IMR-90 (cell line): ENCODE results near the gene TPT1. TPM values are rescaled to one million over a fixed set of nuclear protein-coding genes. Genes with fewer than 3 reads are reported as not detected.

Experiments
- ATAC-seq: fragments of 200-7000 bp; cut with Tn5 transposase; 2 replicates; pipeline ENCODE4 v1.9.1; 2020; ENCODE audit warnings: low read depth, mild to moderate bottlenecking, moderate library complexity
- BruUV-seq: library from RNA; stranded (reverse); fragments of 400-500 nt; replicated peaks from 2 replicates; lab custom pipeline; 2021; lab: Mats Ljungman, UMichigan
- CTCF ChIA-PET: fragments of 300-600 bp; formaldehyde crosslinking; extraction: SDS; loops from one replicate; lab custom pipeline; 2021; ENCODE audit warnings: antibody characterized with exemption; lab: Yijun Ruan, JAX
- POLR2A ChIA-PET: fragments of 300-600 bp; sonication (Branson Sonifier 250); formaldehyde crosslinking; loops from one replicate; lab custom pipeline; 2022; ENCODE audit warnings: antibody characterized with exemption; ENCODE audit not compliant: unreplicated experiment; lab: Charles Lee
- DNase-seq: peaks from one replicate; pipeline ENCODE4 v3.0.0; 2013
- H2AFZ ChIP-seq: replicated peaks from 2 replicates; pipeline ENCODE3; 2013; ENCODE audit warnings: low read length, mild to moderate bottlenecking; ENCODE audit not compliant: poor library complexity
- H2AK5ac ChIP-seq: 2 replicates; pipeline ENCODE4 v1.6.1; 2013; ENCODE audit warnings: low read depth, low read length, inconsistent platforms
- H2AK9ac ChIP-seq: replicated peaks from 2 replicates; pipeline ENCODE3; 2013; ENCODE audit warnings: mild to moderate bottlenecking, low read depth, low read length, moderate library complexity; ENCODE audit not compliant: poor library complexity
- H2BK120ac ChIP-seq: 2 replicates; pipeline ENCODE4 v1.6.1; 2013; ENCODE audit warnings: low read depth, low read length, inconsistent platforms
- H2BK15ac ChIP-seq: 3 replicates; pipeline ENCODE4 v1.6.1; 2013; ENCODE audit warnings: low read depth, low read length, inconsistent platforms
- H2BK20ac ChIP-seq: 2 replicates; pipeline ENCODE4 v1.6.1; 2013; ENCODE audit warnings: low read depth, mild to moderate bottlenecking, inconsistent platforms, low read length, moderate library complexity
- H2BK5ac ChIP-seq: 2 replicates; pipeline ENCODE4 v1.6.1; 2013; ENCODE audit warnings: mild to moderate bottlenecking, low read depth, low read length, inconsistent platforms; ENCODE audit not compliant: poor library complexity, severe bottlenecking
- H3K14ac ChIP-seq: replicated peaks from 2 replicates; pipeline ENCODE4 v1.6.1; 2013; ENCODE audit warnings: low read depth, low read length, inconsistent platforms
- H3K18ac ChIP-seq: 2 replicates; pipeline ENCODE4 v1.6.1; 2013; ENCODE audit warnings: low read depth, low read length, control low read depth
- H3K23ac ChIP-seq: 2 replicates; pipeline ENCODE4 v1.6.1; 2013; ENCODE audit warnings: low read depth, low read length, inconsistent platforms
- H3K27ac ChIP-seq: 2 replicates; pipeline ENCODE4 v1.5.1; 2013; ENCODE audit warnings: mild to moderate bottlenecking, control low read depth, low read length; ENCODE audit not compliant: insufficient read depth
- H3K27me3 ChIP-seq: 2 replicates; pipeline ENCODE4 v1.6.1; 2013; ENCODE audit warnings: low read length; ENCODE audit not compliant: control insufficient read depth, insufficient read depth
- H3K36me3 ChIP-seq: 2 replicates; pipeline ENCODE4 v1.6.1; 2013; ENCODE audit warnings: low read length, mixed read lengths; ENCODE audit not compliant: control insufficient read depth, insufficient read depth
- H3K4ac ChIP-seq: 2 replicates; pipeline ENCODE4 v1.6.1; 2013; ENCODE audit warnings: low read depth, low read length, inconsistent platforms
- H3K4me1 ChIP-seq: 2 replicates; pipeline ENCODE4 v1.6.1; 2013; ENCODE audit warnings: low read length, mixed read lengths; ENCODE audit not compliant: control insufficient read depth, insufficient read depth
- H3K4me2 ChIP-seq: 2 replicates; pipeline ENCODE4 v1.6.1; 2013; ENCODE audit warnings: low read depth, mild to moderate bottlenecking, control low read depth, low read length, moderate library complexity
- H3K4me3 ChIP-seq: 2 replicates; pipeline ENCODE4 v1.5.1; 2013; ENCODE audit warnings: low read depth, mild to moderate bottlenecking, control low read depth, low read length, moderate library complexity; ENCODE audit not compliant: insufficient read depth
- H3K56ac ChIP-seq: 2 replicates; pipeline ENCODE4 v1.6.1; 2013; ENCODE audit warnings: low read length, inconsistent platforms; ENCODE audit not compliant: insufficient read depth; ENCODE audit errors: extremely low read depth
- H3K79me1 ChIP-seq, 2 experiments: 2 replicates each; pipeline ENCODE4 v1.6.1; 2013; ENCODE audit warnings: low read length in 2 of 2, inconsistent platforms in 1 of 2, low read depth in 1 of 2
- H3K9ac ChIP-seq: 2 replicates; pipeline ENCODE4 v1.6.1; 2013; ENCODE audit warnings: low read depth, low read length, control low read depth
- H3K9me1 ChIP-seq: 2 replicates; pipeline ENCODE4 v1.6.1; 2013; ENCODE audit warnings: low read length, inconsistent platforms; ENCODE audit not compliant: insufficient read depth
- H3K9me3 ChIP-seq: 2 replicates; pipeline ENCODE4 v1.6.1; 2013; ENCODE audit warnings: low read length; ENCODE audit not compliant: control insufficient read depth, insufficient read depth
- H4K20me1 ChIP-seq: 2 replicates; pipeline ENCODE4 v1.6.1; 2013; ENCODE audit warnings: low read length, inconsistent platforms; ENCODE audit not compliant: insufficient read depth
- H4K5ac ChIP-seq: 2 replicates; pipeline ENCODE4 v1.6.1; 2013; ENCODE audit warnings: mild to moderate bottlenecking, low read depth, low read length, control low read depth
- H4K8ac ChIP-seq, 2 experiments: 2 replicates each; pipeline ENCODE4 v1.6.1; 2013; ENCODE audit warnings: low read depth in 2 of 2, low read length in 2 of 2, control low read depth in 1 of 2, inconsistent platforms in 1 of 2
- H4K91ac ChIP-seq: 2 replicates; pipeline ENCODE4 v1.6.1; 2013; ENCODE audit warnings: low read depth, low read length, inconsistent platforms; ENCODE audit not compliant: insufficient read depth
- MAFK ChIP-seq: IDR thresholded peaks from 2 replicates; pipeline ENCODE4 v1.6.1; 2012; ENCODE audit warnings: low read depth, low read length, improper control_type of control experiment
- WGBS, 2 experiments: methylation state at CpG; one replicate each; pipeline versions ENCODE4 v1.1.5 to v1.1.7; 2013; ENCODE audit warnings: missing lambda C conversion rate in 2 of 2; ENCODE audit not compliant: insufficient read length in 1 of 2; ENCODE audit errors: extremely low coverage in 2 of 2; 5-methylcytosine and 5-hydroxymethylcytosine counted together
- dilution Hi-C: fragments of 300-500 bp; cut with HindIII; formaldehyde crosslinking; loops from one replicate; pipeline ENCODE4 v1.14.3; 2018; ENCODE audit warnings: low sequenced_read_pairs; ENCODE audit not compliant: unreplicated experiment
- in situ Hi-C: fragments of 300-500 bp; cut with MboI; formaldehyde crosslinking; loops from 3 replicates; pipeline ENCODE4 v1.14.3; 2019; ENCODE audit warnings: low sequenced_read_pairs, inconsistent platforms, mixed read lengths
- intact Hi-C: fragments of 100-400 bp; cut with micrococcal nuclease; formaldehyde crosslinking; loops from 2 replicates; pipeline ENCODE4 v1.10.0; 2022
- polyA plus RNA-seq, 3 experiments: library from polyadenylated mRNA; depleted of rRNA; stranded (reverse); fragments of >200 nt; gene quantifications; 2 replicates each; pipeline ENCODE4 v1.2.3, GENCODE V29; 2012; ENCODE audit warnings: low replicate concordance in 1 of 3
- total RNA-seq: library from RNA; depleted of rRNA; stranded (reverse); fragments of >200 nt; gene quantifications from 2 replicates; pipeline ENCODE4 v1.2.3, GENCODE V29; 2012

TPT1 gene
- total and polyA plus RNA-seq, 2 of the 4 experiments (the other 2 are of a cell fraction) = 1,663 to 2,665 TPM

GRCh38 chr13:45385907-45386553, 45.0 kb upstream of the TPT1 start:
- Histone ChIP-seq H3K23ac (no peak overlapping the region), H3K4ac (no peak overlapping the region), H2AK9ac (no peak overlapping the region), H4K91ac (no peak overlapping the region), H4K8ac (no peak overlapping the region), H3K9me3 (no peaks in the 10 kb centered on the region; the same call in 1 of the 2 replicates), H3K4me1 (no peaks in the 10 kb centered on the region), H2BK5ac (no peak overlapping the region), H3K4me2 (no peak overlapping the region), H3K9me1 (no peaks in the 10 kb centered on the region), H3K79me1 (no peaks in the 10 kb centered on the region), H3K14ac (no peak overlapping the region), H3K36me3 (peaks cover 12% of the 10 kb centered on the region), H3K18ac (no peak overlapping the region), H4K5ac (no peak overlapping the region), H4K20me1 (no peaks in the 10 kb centered on the region), H3K9ac (no peak overlapping the region), H3K4me3 (no peak overlapping the region), H2AFZ (no peak overlapping the region), H3K27me3 (no peaks in the 10 kb centered on the region), H2BK120ac (no peak overlapping the region), H3K27ac (no peak overlapping the region), H3K56ac (no peak overlapping the region), H2BK20ac (no peak overlapping the region), H2BK15ac (no peak overlapping the region), H2AK5ac (no peak overlapping the region)
- TF ChIP-seq MAFK = no peak
- intact Hi-C loops = no loop called here
- dilution Hi-C loops = no loop called here
- ChIA-PET CTCF (no interaction called here), POLR2A (no interaction called here)
- ATAC-seq (no peak), DNase-seq (no peak)
- BruUV-seq = no TSS peak
- in situ Hi-C loops = no loop called here
- WGBS, 2 experiments = no CpG with 5 or more reads among the region's 5 CpGs
